Measurements from ENCODE around the gene SCYGR3. TPM values are rescaled to one million over a fixed set of nuclear protein-coding genes. Genes with fewer than 3 reads are reported as not detected.
"Not testable (repeated sequence)": the region's sequence is repeated elsewhere in the genome, so short reads cannot be mapped to it uniquely, and the experiment has no call there.

The SCYGR3 gene
- total RNA-seq, 2 donors from 2014 or later = not detected

DNA sequence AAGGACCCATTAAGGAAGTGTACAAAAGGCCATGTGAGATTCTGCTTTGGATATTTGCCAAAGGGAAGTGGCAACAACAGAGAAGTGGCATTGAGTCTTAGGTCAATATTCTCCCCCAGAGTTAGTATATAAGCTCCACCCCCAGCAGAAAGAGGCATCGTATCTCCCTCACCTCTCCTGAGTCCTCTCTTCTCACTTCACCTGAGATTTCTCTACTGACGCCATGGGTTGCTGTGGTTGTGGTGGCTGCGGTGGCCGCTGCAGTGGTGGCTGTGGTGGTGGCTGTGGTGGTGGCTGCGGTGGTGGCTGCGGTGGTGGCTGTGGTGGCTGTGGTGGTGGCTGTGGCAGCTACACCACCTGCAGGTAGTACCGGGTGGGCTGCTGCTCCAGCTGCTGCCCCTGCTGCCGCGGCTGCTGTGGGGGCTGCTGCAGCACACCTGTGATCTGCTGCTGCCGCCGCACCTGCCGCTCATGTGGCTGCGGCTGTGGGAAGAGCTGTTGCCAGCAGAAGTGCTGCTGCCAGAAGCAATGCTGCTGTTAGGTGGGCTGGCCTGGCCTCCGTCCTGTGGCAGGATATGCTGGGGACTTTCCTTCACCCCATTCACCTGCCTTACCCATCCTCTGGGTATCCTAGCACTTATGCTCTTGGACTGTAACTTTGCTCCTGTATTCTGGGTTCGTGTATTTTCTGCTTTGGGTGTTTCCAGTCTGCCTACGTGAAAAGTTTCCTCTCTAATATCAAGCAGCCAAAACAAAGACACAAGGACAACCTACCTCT lies 5.9 kb downstream of the SCYGR3 start:
- Histone ChIP-seq H3K4me1 (no peaks in the 10 kb centered on the region), H3K36me3 (replicated peaks in 1 of 2; ENCODE audit: insufficient read depth in 1 of 2, low read depth in 2 of 2) (no peaks in the 10 kb centered on the region), H3K9me3 (no peaks in the 10 kb centered on the region), H3K27me3 (no peaks in the 10 kb centered on the region), H3K4me3 (no peak overlapping the region), H3K27ac (no peak overlapping the region)
- ATAC-seq = no peak
- intact Hi-C loops (cut with DNase I) = no loop called here
- 56 to 69% methylated on average over 10 to 16 of the region's 16 CpGs for WGBS, 2 donors
- TF ChIP-seq POLR2A (IDR thresholded peaks at IDR 0.05) = no peak
- TF ChIP-seq, protein P1, sequence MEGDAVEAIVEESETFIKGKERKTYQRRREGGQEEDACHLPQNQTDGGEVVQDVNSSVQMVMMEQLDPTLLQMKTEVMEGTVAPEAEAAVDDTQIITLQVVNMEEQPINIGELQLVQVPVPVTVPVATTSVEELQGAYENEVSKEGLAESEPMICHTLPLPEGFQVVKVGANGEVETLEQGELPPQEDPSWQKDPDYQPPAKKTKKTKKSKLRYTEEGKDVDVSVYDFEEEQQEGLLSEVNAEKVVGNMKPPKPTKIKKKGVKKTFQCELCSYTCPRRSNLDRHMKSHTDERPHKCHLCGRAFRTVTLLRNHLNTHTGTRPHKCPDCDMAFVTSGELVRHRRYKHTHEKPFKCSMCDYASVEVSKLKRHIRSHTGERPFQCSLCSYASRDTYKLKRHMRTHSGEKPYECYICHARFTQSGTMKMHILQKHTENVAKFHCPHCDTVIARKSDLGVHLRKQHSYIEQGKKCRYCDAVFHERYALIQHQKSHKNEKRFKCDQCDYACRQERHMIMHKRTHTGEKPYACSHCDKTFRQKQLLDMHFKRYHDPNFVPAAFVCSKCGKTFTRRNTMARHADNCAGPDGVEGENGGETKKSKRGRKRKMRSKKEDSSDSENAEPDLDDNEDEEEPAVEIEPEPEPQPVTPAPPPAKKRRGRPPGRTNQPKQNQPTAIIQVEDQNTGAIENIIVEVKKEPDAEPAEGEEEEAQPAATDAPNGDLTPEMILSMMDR (IDR thresholded peaks at IDR 0.05) = no peak
- peak in 1 of 4 donors; percentile 41 for DNase-seq

DNA sequence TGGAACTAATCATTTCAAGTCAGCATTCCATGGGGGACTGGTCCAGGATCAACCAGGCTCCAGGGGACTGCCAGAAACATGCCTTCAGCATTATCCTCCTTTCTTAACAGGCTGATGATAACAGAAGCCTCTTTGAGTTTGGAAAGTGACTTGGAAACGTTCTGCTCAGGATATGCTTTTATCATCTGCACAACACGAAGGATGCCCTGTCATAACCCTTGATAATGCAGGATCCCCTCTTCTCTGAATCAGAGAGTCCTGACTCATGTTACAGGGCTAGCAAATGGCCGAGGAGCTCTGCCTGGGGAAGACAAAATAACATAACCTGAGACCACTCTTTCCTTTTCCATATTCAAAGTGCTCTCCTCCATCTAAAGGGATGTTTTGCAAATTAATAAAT lies 6.7 kb downstream of the SCYGR3 start:
- no peaks in the 10 kb centered on the region for H3K27me3 ChIP-seq
- WGBS, 2 donors = 49 to 62% methylated on average over 3 of the region's 3 CpGs
- no peak for ATAC-seq
- no peak overlapping the region for H3K27ac ChIP-seq
- no peaks in the 10 kb centered on the region for H3K4me1 ChIP-seq
- no peaks in the 10 kb centered on the region for H3K36me3 ChIP-seq (replicated peaks in 1 of 2; ENCODE audit: insufficient read depth in 1 of 2, low read depth in 2 of 2)
- DNase-seq = no peak
- H3K4me3 ChIP-seq = no peak overlapping the region
- TF ChIP-seq, protein P1 (IDR thresholded peaks at IDR 0.05) = no peak
- TF ChIP-seq POLR2A (IDR thresholded peaks at IDR 0.05) = no peak
- no peaks in the 10 kb centered on the region for H3K9me3 ChIP-seq
- intact Hi-C loops (cut with DNase I) = no loop called here

DNA sequence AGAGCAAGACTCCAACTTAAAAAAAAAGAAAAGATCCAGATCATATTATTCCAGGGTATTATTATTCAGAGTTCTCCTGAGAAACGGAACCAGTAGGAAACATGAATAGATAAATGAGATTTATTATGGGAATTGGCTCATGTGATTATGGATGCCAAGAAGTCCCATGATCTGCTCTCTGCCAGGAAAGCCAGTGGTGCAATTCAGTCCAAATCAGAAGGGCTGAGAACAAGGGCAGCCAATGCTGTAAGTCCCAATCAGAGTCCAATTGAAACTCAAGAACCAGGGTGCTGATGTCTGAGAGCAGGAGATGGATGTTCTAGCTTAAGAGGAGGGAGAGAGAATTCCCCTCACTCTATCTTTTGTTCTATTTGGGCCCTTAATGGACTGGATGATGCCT lies 8.2 kb downstream of the SCYGR3 start:
- 67 to 86% methylated on average over 1 of the region's 1 CpG for WGBS, 2 donors
- TF ChIP-seq POLR2A (IDR thresholded peaks at IDR 0.05) = no peak
- TF ChIP-seq, protein P1 (IDR thresholded peaks at IDR 0.05) = no peak
- H3K4me1 ChIP-seq = no peaks in the 10 kb centered on the region
- intact Hi-C loops (cut with DNase I) = no loop called here
- ATAC-seq (no peak), DNase-seq (no peak)
- H3K4me3 ChIP-seq = no peak overlapping the region
- H3K36me3 ChIP-seq (replicated peaks in 1 of 2; ENCODE audit: insufficient read depth in 1 of 2, low read depth in 2 of 2) = no peaks in the 10 kb centered on the region
- H3K27me3 ChIP-seq = no peaks in the 10 kb centered on the region
- no peaks in the 10 kb centered on the region for H3K9me3 ChIP-seq
- no peak overlapping the region for H3K27ac ChIP-seq

DNA sequence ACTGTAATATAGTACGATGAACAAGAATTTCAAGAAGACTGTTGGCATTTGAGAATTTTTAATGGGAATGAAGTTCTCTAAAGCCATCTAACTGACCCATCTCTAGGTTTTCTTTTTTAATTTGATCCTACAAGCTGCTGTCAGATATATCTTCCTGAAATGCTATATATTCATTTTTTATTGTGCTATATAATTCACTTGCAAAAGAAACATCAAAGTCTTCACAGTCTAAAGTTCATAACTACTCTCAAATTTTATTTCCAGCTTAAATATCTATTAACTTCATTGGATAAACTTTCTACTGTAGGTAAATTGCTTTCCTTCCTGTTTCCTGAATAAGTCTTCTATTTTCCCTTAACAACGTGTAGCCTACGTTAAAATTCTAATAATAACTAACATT lies 12.3 kb downstream of the SCYGR3 start:
- WGBS, 2 donors = 62 to 73% methylated on average over 3 of the region's 3 CpGs

DNA sequence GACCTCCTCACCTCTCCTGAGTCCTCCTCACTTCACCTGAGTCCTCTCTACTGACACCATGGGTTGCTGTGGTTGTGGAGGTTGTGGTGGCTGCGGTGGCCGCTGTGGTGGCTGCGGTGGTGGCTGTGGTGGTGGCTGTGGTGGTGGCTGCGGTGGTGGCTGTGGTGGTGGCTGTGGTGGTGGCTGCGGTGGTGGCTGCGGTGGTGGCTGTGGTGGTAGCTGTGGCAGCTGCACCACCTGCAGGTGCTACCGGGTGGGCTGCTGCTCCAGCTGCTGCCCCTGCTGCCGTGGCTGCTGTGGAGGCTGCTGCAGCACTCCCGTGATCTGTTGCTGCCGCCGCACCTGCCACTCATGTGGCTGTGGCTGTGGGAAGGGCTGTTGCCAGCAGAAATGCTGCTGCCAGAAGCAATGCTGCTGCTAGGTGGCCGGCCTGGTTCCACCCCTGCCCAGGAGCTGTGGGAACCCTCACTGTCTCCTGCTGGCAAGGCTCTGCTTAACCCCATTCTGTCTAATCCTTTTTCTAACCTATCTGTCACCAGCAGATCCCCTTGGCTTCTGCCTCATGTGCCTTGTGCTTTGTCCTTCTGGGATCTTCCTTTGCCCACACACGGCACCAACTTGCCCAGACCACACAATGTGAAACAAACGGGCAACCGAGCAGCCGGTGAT lies 15.7 kb downstream of the SCYGR3 start, which contains the start of gene SCYGR2:
Gene SCYGR2, plus strand, starts transcription at position 59 of the 669 bp plus-strand sequence. Its CDS starts 0 bp downstream, at position 59.
- H3K27me3 ChIP-seq; H3K27ac ChIP-seq; ATAC-seq; intact Hi-C loops (cut with DNase I); H3K4me1 ChIP-seq; H3K4me3 ChIP-seq; H3K36me3 ChIP-seq (replicated peaks in 1 of 2; ENCODE audit: insufficient read depth in 1 of 2, low read depth in 2 of 2); H3K9me3 ChIP-seq; DNase-seq: not testable (repeated sequence)
- 70 to 77% methylated on average over 9 to 16 of the region's 16 CpGs for WGBS, 2 donors

More for the DNA sequence above, 12.3 kb downstream of the SCYGR3 start:
- no peaks in the 10 kb centered on the region for H3K4me1 ChIP-seq
- no peak for DNase-seq
- H3K4me3 ChIP-seq = no peak overlapping the region
- no peak for ATAC-seq
- no peaks in the 10 kb centered on the region for H3K9me3 ChIP-seq
- H3K27me3 ChIP-seq = no peaks in the 10 kb centered on the region
- H3K27ac ChIP-seq = no peak overlapping the region
- intact Hi-C loops (cut with DNase I) = no loop called here
- H3K36me3 ChIP-seq (replicated peaks in 1 of 2; ENCODE audit: insufficient read depth in 1 of 2, low read depth in 2 of 2) = no peaks in the 10 kb centered on the region
- TF ChIP-seq, protein P1 (IDR thresholded peaks at IDR 0.05) = no peak
- TF ChIP-seq POLR2A (IDR thresholded peaks at IDR 0.05) = no peak

Data from body of pancreas (tissue), 4 donors.